COLO668 (cell line): ENCODE results near the gene UQCRH.
"Not testable (repeated sequence)": the region's sequence is repeated elsewhere in the genome, so short reads cannot be mapped to it uniquely, and the experiment has no call there.

Experiments
- DNase-seq: peaks from one replicate; lab custom pipeline; 2025; ENCODE audit not compliant: unreplicated experiment; lab: John Stamatoyannopoulos, UW

The UQCRH gene

DNA sequence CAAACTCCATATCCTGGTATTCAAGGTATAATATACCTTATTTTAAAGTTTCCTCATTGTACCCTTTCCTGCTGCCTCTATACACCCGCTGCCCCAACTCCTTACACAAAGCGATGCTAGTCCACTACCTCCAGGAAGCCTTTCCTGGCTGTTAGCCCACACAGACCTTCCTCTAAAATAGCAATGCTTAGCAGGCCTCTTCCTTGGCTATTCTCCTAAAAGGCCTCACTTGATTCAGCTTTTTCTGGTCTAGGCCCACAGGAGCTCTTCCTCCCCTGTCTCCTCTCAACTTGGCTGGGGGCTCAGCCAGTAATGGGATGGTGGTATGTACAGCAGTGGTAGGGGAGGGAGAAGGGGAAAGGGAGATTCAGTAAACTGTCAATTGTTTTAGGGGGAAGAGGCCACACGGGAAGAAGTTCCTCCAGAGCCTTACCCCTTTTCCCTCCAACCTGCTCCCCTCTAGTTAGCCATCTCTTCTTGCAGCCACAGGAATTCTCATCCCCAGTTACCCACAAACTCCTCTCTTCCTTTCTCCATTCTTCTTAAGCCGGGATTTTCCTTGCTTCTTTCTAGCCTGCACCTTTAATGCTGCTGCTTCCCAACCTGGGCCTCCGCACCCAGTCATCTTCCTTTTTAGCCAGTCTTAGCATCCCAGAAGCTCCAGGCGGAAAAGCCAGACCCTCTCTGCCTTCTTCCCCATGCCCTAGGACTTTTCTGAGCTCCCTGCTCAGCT is 2.7 kb upstream of the UQCRH start:
- DNase-seq, result no peak

DNA sequence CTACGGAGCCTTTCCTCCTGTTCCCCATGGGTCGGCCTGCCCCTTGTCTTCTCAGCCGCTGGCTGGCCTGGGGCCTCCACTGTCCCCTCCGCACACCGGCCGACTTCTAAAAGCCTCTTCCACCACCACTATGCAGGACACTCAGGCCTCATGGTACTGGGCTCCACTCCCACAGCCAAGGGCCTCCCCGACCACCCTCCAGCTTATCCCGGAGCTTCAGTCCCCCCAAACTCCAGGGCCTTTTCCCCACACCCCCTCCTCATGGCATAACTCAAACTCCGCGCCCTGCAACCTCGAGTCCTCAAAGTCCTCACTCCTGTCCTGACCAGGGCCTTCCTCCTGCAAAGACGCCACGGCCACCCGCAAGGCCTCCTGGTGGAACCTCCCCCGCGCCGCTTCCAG is 2.1 kb upstream of the UQCRH start:
- DNase-seq, result no peak

DNA sequence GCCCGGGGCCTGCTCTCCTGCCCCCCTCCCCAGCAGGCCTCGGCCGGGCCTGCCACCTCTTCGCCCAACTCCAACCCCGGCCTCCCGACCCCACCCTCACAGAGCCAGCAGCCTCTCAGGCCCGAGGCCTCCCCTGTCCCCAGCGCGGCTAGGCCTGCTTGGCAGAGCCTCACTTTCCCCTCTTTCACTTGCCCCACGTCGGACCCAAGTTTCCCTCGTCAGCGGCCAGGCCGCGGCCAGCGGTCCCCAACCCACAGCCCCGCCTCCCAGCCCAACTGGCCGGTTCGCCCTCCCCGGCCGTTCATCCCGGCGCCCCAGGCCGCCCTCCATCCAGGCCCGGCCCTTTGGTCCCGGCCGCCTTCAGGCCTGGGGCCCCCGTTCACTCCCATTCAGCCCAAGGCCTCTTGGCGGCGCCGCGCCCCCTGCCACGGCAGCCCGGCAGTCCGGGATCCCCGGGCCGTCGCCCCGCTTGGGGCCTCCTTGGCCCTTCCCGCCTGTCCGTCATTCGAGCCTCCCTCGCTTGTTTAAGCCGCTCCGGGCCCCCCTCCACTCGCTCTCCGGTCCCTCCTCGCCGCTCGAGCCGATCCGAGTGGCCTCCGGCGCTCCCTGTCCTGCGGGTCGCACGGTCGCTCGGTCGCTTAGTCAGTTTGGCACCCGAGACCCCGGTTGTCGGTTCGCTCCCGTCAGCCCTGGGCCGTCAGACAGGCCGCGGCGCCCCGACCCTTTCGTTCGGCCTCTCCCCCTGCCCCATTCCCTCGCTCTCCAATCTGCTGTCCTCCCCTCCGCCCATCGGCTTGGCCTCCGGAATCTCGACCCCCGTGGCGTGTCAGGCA is 1.5 kb upstream of the UQCRH start:
- peak; percentile 84 for DNase-seq

DNA sequence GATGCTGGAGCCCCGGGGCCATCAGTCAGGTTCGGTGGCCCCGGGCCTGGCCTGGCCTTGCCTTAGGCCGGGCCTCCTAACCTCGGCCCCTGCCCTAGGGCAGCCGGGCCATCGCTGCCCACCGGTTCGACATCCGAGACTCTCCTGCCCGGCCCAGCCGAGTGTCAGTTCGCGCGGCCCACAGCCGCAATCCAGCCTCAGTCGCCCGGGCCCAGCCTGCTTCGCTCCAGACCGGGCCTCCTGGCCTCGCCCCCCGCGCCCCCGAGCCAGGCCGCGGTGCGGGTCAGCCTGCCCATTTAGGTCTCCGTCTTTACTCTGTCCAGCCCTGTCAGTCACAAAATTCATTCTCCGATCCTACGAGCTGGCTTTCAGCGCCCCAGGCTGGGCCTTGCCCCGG is 859 bp upstream of the UQCRH start:
- DNase-seq, result peak; percentile 77

DNA sequence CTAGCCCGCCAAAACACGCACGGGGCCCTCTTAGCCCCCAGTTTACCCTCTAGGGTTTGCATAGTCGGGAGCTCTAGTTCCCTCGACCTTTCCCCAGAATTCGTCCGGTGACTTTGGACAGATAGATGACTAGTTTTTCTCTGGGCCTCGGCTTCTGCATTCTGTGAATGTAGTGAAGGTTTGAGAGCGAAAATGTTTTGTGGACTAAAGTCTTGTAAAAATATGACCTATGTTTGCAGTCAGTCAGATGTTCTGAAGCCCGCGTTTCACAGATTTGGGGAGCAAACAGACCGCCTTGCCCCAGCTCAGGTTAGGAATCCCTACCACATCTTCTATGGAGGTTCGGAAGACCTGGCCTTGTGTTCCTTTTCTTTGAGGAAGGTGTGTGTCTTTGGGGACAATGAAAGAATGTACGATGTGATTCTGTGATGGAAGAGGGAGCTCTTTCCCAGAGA is 401 bp downstream of the UQCRH start:
- DNase-seq, result no peak

DNA sequence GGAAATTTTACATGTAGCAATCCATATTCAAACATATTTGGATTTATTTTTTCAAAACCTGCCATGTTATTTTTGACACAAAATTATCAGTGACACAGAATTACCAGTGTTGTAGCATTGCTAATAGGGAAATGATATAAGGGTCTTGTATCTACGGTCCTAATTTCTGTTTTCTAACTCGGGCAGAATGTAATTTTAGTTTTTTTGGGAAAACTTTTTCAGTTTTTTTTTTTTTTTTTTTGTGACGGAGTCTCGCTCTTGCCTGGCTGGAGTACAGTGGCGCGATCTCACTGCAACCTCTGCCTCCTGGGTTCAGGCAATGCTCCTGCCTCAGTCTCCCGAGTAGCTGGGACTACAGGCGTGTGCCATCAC is 2.6 kb downstream of the UQCRH start:
- no peak for DNase-seq

DNA sequence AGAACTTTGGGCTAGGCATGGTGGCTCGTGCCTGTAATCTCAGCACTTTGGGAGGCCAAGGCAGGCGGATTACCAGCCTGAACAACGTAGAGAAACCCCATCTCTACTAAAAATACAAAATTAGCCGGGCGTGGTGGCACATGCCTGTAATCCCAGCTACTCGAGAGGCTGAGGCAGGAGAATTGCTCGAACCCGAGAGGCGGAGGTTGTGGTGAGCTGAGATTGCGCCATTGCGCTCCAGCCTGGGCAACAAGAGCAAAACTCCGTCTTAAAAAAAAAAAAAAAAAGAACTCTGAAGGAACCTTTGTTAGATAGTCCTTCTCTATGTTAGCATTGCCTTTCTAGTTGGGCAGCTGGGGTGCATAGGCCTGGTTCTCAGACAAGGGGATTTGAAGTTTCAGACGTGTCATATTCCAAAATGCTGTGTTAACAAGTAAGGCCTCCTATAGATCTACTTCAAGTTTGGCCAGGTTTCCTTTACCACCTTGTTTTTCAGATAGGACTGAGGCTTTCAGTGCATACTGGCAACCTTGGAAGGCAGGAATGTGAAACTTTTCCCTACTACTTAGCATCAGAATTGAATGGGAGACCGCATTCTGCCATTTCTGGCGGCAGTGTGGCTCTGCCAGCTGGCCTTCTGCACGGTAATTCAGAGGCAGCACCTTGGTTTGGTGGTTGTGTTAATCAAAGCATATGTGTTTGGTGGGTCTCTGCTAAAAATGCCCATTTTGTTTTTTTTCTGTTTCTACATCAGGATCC is 6.1 kb downstream of the UQCRH start:
- DNase-seq, result no peak

DNA sequence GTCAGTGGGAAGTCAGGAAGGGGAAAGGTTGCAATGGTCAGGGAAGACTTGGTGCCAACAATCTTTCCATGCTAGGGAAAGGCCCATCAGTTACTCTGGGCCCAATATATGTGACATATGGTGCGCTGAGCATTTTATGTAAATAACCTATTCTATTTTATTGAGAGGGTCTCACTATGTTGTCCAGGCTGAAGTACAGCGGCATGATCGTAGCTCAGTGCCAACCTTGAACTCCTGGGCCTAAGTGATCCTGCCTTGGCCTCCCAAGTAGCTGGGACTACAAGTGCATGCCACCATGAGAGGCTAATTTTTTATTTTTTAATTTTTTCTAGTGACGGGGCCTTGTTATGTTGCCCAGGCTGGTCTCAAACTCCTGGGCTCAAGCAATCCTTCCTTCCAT is 6.8 kb downstream of the UQCRH start:
- DNase-seq, result no peak

DNA sequence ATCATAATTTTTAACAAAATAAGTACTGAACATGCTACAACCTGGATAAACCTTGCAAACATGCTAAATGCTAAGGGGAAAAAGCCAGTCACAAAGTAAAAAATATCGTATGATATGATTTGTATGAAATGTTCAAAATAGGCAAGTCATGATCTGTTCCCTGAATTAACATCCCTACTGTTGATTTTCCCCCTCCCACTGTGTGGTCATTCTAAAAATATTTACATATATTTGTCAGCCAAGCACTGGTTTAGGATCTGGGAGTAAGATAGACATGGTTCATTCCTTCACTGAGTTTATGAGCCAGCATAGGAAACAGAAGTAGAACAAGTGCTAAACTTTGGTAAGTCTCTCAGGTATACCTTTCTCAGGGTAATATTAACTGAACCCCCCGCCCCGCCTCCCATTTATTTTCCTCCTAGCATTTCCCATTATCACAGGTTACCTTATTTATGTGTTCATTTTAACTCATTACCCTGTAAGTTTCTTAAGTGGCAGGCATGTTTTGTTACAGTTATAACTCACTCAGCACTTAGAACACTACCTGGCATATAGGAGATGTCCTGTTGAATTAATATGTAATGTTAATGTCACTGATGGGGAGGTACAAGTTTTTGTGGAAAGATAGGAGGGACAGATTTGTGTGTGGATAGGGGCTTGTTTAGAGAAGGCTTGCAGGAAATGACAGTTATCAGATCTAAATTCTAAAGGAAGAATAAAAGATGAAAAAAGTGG is 12.3 kb downstream of the UQCRH start:
- DNase-seq, result no peak

DNA sequence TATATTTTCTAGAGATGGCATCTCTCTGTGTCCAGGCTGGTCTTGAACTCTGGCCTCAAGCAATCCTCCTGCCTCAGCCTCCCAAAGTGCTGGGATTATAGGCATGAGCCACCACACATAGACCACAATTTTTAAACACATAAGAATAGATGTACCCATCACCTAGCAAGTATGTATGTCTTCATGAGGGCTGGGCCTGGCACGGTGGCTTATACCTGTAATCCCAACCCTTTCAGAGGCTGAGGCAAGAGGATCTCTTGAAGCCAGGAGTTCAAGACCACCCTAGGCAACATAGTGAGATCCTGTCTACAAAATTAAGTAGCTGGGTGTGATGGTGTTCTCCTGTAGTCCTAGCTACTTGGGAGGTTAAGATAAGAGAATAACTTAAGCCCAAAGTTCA is 13.8 kb downstream of the UQCRH start:
- DNase-seq, result no peak

DNA sequence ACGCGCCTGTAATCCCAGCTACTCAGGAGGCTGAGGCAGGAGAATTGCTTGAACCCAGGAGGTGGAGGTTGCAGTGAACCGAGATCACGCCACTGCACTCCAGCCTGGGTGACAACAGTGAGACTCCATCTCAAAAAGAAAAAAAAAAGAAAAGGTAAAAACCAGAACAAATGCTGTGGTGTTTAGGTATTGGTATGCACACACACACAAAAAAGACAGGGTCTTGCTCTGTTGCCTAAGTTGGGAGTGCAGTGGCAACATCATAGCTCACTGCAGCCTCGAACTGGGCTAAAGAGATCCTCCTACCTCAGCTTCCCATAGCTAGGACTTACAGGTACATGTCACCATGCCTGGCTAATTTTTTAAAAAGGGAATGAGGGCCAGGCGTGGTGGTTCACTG is 15.8 kb downstream of the UQCRH start:
- not testable (repeated sequence) for DNase-seq

DNA sequence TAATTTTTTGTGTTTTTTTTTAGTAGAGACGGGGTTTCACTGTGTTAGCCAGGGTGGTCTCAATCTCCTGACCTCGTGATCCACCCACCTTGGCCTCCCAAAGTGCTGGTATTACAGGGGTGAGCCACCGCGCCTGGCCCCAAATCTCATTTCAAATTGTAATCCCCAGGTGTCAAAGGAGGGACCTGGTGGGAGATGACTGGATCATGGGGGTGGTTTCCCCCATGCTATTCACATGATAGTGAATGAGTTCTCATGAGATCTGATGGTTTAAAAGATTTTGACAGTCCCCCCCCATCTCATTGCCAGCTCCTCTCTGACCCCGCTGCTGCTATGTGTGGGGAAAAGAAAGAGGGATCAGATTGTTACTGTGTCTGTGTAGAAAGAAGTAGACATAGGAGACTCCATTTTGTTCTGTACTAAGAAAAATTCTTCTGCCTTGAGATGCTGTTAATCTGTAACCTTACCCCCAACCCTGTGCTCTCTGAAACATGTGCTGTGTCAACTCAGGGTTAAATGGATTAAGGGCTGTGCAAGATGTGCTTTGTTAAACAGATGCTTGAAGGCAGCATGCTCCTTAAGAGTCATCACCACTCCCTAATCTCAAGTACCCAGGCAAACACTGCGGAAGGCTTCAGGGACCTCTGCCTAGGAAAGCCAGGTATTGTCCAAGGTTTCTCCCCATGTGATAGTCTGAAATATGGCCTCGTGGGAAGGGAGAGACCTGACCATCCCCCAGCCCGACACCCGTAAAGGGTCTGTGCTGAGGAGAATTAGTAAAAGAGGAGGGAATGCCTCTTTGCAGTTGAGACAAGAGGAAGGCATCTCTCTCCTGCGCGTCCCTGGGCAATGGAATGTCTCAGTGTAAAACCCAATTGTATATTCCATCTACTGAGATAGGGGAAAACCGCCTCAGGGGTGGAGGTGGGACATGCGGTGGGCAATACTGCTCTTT is 16.7 kb downstream of the UQCRH start:
- not testable (repeated sequence) for DNase-seq

DNA sequence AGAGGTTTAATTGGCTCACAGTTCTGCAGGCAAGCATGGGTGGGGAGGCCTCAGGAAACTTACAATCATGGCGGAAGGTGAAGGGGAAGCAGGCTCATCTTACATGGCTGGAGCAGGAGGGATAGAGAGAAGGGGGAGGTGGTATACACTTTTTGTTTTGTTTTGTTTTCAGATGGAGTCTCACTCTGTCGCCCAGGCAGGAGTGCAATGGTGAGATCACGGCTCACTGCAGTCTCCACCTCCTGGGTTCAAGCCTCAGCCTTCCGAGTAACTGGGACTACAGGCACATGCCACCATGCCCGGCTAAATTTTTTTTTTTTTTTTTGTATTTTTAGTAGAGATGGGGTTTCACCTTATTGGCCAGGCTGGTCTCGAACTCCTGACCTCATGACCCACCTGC is 18.7 kb downstream of the UQCRH start:
- DNase-seq, result not testable (repeated sequence)

DNA sequence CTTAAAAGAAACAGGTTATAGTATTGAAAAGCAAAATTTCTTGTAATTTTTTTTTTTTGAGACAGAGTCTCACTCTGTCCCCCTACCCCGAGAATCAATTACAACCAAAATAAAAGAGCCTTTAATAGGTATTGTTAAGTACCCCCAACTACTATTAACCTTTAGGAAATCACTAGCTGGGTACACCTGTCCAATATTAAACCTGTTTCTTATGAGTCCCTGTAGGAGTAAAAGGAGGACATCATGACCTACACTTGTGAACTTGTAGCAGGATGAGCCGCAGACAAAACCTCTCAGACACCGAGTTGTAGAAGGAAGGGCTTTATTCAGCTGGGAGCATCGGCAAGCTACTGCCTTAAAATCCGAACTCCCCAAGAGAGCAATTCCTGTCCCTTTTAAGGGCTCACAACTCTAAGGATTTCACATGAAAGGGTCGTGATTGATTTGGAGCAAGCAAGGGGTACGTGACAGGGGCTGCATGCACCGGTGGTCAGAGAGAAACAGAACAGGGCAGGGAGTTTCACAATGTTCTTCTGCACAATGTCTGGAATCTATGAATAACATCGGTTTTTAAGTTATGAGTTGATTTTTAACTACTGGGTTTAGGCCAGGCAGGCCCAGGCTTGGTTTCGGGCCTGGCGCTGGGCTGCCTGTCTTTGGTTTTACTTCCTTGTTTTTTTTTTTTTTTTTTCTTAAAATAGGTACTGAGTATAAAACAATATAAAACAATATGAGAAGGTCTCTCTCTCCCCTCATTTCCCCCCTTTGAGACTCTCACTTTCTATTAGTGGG is 22.0 kb downstream of the UQCRH start:
- not testable (repeated sequence) for DNase-seq

DNA sequence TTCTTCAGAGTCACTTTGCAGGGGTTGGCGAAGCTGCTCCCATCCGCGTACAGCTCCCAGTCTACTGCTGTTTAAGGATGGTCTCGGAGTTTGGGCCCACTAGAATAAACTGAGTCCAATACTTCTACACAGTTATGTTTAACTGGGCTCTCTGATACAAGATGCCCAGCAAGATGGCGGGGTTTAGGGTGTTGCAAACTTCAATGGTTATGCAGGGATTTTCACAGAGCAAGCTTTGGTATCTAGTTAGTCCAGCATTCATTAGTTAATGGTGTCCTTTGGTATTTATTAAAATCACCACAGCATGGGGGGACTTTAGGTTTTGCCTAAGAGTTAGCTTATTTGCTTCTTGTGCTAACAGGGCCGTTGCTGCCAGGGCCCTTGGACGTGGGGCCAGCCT is 24.7 kb downstream of the UQCRH start:
- not testable (repeated sequence) for DNase-seq

DNA sequence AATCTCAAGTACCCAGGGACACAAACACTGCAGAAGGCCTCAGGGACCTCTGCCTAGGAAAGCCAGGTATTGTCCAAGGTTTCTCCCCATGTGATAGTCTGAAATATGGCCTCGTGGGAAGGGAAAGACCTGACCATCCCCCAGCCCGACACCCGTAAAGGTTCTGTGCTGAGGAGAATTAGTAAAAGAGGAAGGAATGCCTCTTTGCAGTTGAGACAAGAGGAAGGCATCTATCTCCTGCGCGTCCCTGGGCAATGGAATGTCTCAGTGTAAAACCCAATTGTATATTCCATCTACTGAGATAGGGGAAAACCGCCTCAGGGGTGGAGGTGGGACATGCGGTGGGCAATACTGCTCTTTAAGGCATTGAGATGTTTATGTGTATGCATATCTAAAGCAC is 26.3 kb downstream of the UQCRH start:
- DNase-seq, result not testable (repeated sequence)

DNA sequence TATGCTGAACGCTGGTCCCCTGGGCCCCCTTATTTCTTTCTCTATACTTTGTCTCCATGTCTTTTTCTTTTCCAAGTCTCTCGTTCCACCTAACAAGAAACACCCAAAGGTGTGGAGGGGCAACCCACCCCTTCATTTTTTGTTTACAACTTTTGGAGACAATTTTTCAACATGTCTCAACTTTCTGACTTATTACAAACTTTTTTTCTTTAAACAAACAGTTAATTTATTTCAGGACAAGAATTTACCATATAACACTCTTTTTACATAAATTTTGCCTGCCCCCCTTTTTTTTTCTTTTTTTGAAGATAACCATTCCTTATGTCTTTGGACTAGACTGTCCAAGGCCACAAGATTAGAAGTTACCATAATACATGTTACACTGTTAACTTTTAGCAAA is 26.9 kb downstream of the UQCRH start:
- DNase-seq, result not testable (repeated sequence)

DNA sequence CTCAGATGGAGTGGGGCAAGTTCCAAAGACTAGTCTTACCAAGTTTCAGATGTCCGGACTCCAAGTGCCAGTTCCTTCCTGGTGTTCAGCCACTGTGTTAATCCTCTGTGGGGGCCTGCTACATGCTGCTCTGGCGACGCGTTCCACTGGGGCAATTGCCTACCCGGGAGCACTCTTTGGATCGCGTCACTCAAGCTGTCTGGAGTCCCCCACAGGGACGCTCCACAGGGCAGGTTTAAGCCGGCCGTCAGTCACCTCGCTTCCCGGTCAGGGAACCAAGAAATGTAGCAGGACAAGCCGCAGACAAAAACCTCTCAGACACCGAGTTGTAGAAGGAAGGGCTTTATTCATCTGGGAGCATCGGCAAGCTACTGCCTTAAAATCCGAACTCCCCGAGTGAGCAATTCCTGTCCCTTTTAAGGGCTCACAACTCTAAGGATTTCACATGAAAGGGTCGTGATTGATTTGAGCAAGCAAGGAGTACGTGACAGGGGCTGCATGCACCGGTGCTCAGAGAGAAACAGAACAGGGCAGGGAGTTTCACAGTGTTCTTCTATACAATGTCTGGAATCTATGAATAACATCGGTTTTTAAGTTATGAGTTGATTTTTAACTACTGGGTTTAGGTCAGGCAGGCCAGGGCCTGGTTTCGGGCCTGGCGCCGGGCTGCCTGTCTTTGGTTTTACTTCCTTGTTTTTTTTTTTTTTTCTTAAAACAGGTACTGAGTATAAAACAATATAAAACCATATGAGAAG is 28.5 kb downstream of the UQCRH start:
- DNase-seq, result not testable (repeated sequence)
